GM19193 (cell line): Measurements from ENCODE around the gene KHDRBS2.

ENCODE experiments used
- POLR2A ChIP-seq: IDR thresholded peaks from 4 replicates; pipeline ENCODE4 v1.6.1; 2011; ENCODE audit not compliant: insufficient read depth, insufficient read length; ENCODE audit errors: extremely low read depth

The KHDRBS2 gene

DNA sequence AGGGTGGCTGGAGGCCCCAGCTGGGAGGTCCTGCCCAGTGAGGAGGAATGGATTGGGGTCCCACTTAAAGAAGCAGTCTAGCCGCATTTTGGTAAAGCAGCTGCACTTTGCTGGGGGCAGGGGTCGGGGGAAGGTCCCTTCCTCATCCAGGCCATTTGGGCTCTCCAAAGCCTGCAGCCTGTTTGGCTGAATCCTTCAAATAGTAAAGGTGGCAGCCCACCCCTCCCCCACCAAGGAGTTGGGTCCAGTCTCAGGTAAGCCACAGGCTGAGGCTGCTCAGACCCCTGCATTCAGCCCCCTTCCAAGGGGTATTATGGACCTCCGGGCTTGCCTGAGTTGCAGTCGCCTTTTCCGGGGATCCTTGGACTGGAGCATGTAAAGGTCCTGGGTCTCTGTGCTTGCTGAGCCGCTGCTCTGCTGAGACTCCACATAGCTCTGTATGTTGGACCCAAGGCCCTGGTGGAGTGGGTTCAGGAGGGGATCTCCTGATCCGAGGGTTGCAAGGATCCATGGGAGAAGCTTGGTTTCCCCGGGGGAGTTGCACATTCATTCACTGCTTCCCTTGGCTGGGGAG, 417.4 kb downstream of the KHDRBS2 start:
- no peak for TF ChIP-seq POLR2A

DNA sequence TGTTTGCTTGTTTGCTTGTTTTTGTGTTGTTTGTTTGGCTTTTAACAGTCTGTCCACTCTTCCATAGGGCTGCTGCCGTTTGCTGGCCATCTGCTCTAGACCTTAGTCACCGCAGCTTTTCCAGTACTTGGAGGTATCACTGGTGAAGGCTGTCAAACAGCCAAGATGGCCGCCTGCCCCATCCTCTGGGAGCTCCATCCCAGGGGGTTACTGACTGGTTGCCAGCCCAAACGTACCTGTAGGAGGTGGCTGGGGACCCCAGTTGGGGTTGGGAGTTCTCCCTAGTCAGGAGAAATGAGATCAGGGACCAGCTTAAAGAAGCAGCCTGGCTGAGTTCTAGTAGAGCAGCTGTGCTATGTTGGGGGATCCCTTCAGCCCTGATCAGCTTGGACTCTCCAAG, 418.4 kb downstream of the KHDRBS2 start:
- no peak for TF ChIP-seq POLR2A

GRCh38 chr6:61857541-61857940, 428.5 kb downstream of the KHDRBS2 start:
- TF ChIP-seq POLR2A = no peak

DNA sequence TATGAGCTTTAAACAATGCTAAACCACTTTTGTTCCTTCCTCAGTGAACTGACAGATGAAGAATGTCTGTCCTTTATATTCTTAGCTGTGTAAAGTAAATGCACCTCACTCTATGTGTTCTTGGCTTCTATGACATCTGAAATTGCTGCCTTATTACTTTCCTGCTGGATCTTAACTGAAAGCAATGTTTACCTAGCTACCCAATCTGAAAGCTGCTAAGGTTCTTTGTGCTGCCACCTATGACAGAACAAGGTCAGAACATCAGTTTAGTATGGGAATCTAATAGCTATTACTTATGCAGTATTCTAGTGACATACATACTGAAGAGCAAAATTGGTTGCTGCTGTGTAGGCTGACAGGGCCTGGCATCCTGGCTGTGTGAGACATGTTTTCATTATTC, 444.1 kb downstream of the KHDRBS2 start:
- TF ChIP-seq POLR2A = no peak

DNA sequence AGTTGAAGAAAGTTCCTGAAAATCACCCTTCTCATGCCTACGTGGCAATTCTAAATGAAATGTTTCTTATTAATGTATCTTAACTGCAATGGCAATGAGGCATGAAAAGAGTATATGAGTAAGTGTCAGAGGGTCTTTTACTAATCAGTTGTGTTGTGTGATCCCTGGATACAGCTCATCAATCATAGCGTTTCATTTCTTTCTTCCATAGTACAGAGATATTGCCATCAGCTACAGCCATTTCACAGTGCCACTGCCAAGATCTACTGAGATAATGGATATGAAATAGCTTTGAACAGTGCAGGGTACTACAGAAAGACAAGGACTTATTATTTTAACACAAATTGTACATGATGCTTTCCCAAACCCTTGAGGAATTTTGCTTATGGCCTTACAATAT, 450.8 kb downstream of the KHDRBS2 start:
- TF ChIP-seq POLR2A = no peak

DNA sequence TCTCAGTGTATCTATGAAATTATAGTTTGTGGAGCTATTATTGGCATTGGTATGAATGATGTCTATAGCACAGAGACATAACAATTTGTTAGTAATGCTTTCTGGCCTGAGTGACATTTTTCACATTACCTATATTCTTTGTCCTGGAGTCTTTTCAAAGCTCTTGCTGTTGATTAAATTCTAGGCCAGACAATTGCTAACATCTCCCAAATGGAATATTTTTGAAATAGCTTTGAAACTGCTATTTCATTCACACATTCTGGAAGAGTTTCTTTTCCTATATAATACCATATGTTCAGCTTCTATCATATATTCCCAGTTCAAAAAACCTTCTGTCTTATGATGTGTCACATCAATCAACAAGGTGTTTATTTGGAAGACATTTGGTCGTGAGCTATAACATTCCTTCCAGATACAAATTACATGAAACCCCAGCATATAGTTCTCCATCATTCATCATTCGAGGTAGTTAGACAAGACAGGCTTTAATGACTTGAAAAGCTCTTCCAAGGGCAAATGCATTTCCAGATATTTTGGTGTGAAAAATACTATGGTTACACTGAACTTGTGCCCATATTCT, 452.8 kb downstream of the KHDRBS2 start:
- no peak for TF ChIP-seq POLR2A

- no peak for TF ChIP-seq POLR2A
Measured at GRCh38 chr6:61817716-61818115, 468.3 kb downstream of the KHDRBS2 start.

- no peak for TF ChIP-seq POLR2A
Measured at GRCh38 chr6:61810047-61810446, 476.0 kb downstream of the KHDRBS2 start.

DNA sequence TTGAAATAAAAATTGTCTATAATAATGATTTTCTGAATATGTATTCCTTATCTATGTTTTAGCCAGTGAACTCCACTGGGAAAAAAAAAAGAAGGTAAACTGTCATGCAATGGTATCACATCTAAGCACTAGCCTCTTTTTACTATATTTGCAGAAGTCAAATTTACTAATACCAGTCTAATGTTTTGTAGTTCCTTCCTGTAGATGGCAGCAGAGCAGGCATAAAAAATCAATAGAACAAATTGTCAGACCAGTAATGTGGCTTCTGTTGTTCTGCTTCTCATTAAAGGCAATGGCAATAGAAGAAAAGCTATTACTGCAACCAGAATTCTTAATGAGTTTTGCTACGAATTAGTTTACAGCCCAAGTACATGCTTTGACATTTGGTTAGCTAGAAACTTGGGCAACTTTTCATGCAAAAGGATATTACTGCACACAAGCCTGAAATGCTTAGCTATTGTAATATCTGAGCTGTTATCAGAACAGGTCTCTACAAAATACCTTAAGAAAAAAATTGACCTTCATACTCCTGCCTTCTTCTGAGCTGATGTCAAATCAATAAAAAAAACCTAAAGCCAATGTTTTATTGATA, 476.9 kb downstream of the KHDRBS2 start:
- TF ChIP-seq POLR2A = no peak

- TF ChIP-seq POLR2A = no peak
Measured at GRCh38 chr6:61787998-61788397, 498.0 kb downstream of the KHDRBS2 start.

DNA sequence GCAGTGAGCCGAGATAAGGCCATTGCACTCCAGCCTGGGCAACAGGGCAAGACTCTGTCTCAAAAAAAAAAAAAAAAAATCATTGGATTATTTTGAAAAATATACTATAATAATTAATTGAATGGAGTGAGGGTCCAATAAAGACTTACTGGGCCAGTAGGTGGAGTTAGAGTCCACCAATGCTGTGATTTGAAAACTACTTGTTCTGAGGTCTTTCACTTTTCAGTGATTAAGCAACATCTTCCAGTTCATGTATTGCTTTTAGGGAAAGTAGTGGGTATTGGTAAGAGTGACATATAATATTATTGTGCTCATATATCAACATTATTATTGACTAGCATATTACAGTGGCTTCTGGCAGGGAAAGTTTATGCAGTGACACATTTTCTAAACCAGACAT, 530.3 kb downstream of the KHDRBS2 start:
- TF ChIP-seq POLR2A = no peak

DNA sequence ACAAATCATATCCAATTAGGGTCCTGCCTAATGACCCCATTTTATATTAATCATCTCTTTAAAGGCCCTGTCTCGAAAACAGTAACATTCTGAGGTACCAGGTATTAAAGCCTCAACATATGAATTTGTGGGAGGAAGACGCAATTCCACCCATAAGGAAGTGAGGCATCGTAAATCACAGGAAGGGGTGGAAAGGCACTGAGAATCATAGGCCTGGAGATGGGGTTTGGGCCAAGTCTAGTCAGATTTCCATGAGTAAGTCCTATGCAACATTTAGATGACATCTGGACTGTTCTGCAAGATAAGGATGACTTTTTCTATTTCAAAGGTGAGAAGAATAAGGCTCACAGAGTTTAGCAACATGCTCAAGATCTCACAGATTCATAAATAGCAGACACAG, 534.0 kb downstream of the KHDRBS2 start:
- TF ChIP-seq POLR2A = no peak

GRCh38 chr6:61745994-61746393, 540.0 kb downstream of the KHDRBS2 start:
- TF ChIP-seq POLR2A = no peak

- no peak for TF ChIP-seq POLR2A
Measured at GRCh38 chr6:61711849-61712248, 574.2 kb downstream of the KHDRBS2 start.

GRCh38 chr6:61688165-61688564, 597.9 kb downstream of the KHDRBS2 start:
- no peak for TF ChIP-seq POLR2A

- no peak for TF ChIP-seq POLR2A
Measured at GRCh38 chr6:61682562-61682961, 603.5 kb downstream of the KHDRBS2 start.
